Left forelimb (tissue), 1 donor: ENCODE data around the gene ACHE.
"Not testable (repeated sequence)": the region's sequence is repeated elsewhere in the genome, so short reads cannot be mapped to it uniquely, and the experiment has no call there.

Experiments
- DNase-seq: peaks from one replicate; pipeline ENCODE4 v3.0.0-alpha.2; 2018; ENCODE audit warnings: low spot score

ACHE gene

DNA sequence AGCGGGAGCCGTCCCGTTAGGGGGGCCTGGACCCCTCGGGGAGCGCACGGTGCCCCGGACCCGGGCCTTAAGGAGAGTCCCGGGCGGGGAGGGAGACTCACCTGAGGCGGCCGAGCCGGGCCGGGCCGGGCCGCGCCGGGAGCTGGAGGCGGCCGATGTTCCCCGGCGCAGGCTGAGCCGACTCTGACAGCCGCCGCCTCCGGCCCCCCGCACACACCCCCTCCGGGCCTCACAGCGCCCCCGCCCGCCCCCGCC, at the start of gene ACHE:
TSS of gene ACHE (minus strand) at position 188 of the 255 bp plus-strand sequence. CDS start 1,656 bp downstream, outside the sequence.
- DNase-seq: no peak

DNA sequence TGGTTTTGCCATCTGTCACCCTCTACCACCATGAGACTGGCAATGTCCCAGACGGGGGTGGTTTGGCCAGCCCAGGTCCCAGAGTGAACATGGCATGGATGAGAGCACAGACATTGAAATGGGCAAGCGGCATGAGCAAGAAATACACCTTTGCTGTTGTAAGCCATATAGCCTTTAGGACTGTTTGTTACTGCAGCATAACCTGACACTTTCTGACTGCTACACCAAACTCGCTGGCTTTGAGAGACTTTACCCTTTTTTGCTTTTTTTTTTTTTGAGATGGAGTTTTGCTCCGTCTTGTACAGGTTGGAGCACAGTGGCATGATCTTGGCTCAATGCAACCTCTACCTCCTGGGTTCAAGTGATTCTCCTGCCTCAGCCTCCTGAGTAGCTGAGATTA, 48.5 kb upstream of the ACHE start:
- DNase-seq: no peak

- DNase-seq: no peak
Measured at GRCh38 chr7:100943693-100944092, 48.0 kb upstream of the ACHE start.

DNA sequence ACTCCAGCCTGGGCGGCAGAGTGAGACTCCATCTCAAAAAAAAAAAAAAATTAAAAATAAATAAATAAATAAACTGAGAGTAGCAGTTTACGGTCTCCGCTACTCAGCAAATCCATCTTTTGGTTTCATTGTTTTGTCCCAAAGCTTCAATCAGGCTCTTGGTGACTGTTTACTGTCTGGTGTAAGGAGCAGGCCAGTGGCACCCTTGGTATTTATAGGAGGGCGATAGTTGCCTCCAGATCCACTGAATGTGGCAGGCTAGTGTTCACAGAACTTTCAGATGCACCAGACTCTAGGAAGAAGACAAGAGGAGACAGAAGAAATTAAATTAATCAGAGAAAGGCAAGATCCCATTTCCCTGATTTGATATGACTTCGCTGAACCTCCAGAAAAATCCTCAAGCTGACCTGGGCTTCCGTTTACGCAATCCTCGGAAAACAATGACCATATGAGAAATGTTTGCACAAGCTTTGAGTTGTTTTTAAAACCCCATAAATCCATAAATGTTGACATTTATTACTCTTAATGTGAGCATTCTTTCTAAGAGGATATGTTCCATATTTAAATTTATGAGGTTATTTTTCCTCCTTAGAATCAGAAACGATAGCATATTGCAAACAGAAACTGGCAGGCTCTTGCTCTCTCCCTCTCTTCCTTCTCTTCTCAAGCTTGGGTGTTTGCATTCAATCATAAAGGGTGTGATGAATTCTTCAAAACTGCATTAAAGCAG, 46.5 kb upstream of the ACHE start:
- DNase-seq: no peak

GRCh38 chr7:100936167-100936566, 40.5 kb upstream of the ACHE start:
- DNase-seq: not testable (repeated sequence)

- DNase-seq: not testable (repeated sequence)
Measured at GRCh38 chr7:100935381-100935780, 39.7 kb upstream of the ACHE start.

DNA sequence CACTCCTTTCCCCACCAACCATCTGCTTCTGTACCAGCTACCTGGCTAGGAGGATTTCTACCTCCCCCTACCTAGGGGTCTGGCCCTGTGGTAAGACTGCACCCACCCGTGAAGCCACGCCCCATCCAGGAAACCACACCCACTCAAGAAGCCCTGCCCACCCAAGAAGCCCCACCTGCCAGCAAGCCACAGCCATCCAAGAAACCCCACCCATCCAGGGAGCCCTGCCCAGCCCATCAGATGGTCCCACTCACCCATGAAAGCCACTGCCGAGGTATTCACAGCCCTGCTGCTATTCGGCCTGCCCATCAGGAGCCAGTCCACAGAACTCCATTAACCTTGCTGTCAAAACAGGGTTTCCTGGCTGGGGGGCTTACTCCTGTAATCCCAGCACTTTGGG, 38.0 kb upstream of the ACHE start:
- DNase-seq: no peak

DNA sequence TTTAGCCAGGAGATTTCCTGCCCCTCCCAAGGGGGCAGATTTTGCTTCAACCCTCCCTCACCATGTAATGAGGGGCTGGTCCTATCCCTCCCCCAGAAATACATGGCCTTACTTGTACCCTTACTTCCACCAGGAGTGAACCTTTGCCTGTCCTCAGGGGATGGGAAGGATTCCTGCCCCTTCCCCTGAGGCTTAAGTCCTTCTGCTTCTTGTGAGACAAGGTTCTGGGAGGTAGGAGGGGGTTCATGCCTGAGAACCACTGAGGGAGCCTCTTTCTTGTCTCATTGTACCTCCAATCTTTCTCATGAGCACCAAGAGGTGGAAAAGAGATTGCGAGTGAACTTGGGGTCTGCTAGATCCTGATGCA, 34.1 kb upstream of the ACHE start:
- DNase-seq: no peak

- not testable (repeated sequence) for DNase-seq
Measured at GRCh38 chr7:100923616-100924015, 27.9 kb upstream of the ACHE start.

- no peak for DNase-seq
Measured at GRCh38 chr7:100921039-100921438, 25.4 kb upstream of the ACHE start.

DNA sequence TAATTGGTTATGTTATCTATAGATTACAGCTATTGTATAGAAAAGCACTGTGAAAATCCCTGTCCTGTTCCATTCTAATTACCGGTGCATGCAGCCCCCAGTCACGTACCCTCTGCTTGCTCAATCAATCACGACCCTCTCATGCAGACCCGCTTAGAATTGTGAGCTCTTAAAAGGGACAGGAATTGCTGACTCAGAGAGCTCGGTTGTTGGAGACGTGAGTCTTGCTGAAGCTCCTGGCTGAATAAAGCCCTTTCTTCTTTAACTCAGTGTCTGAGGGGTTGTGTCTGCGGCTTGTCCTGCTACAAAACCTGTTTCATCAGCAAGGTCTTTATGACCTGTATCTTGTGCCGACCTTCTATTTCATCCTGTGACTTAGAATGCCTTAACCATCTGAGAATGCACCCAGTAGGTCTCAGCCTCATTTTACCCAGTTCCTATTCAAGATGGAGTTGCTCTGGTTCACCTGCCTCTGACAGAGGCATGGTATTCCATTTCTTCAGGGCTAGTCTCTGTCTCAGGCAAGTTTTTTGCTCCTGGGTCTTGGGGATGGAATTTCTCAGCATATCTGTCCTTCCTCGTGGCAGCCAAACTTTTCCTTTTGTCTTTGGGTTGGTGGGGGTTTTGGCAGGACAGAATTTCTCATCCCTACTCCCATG, 24.2 kb upstream of the ACHE start:
- DNase-seq: not testable (repeated sequence)

DNA sequence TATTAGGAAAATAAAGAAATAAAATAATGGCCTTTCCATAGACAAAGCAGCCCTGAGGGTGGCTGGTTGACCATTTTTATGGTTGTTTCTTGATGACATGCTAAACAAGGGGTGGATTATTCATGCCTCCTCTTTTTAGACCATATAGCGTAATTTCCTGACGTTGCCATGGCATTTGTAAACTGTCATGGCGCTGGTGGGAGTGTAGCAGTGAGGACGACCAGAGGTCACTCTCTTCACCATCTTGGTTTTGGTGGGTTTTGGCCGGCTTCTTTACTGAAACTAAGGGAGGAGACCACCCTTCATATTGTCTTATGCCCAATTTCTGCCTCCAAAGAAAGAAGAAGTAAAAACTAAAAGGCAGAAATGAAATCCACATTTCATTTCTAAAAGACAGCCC, 23.6 kb upstream of the ACHE start:
- DNase-seq: not testable (repeated sequence)

DNA sequence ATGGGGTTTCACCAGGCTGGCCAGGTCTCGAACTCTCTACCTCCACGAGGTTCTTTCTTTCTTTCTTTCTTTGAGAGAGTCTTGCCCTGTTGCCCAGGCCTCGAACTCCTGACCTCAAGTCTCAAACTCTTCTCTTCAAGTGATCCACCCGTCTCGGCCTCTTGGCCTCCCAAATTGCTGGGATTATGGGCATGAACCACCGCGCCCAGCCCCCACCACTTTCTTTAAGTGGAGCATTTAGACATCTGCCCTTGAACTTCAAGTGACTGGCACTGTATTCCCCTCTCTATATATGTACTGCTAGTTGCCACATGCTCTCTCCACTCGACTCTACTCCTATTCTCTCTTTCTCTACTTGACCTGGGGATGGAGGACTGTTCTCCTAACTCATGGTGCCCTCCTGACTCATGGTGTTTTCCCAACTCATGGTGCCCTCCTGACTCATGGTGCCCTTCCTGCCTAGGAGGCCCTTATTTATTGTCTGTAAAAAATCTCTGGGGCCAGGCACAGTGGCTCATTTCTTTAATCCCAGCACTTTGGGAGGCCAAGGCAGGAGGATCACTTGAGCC, 19.3 kb upstream of the ACHE start:
- DNase-seq: no peak

GRCh38 chr7:100914208-100914878, 18.7 kb upstream of the ACHE start:
- DNase-seq: no peak

DNA sequence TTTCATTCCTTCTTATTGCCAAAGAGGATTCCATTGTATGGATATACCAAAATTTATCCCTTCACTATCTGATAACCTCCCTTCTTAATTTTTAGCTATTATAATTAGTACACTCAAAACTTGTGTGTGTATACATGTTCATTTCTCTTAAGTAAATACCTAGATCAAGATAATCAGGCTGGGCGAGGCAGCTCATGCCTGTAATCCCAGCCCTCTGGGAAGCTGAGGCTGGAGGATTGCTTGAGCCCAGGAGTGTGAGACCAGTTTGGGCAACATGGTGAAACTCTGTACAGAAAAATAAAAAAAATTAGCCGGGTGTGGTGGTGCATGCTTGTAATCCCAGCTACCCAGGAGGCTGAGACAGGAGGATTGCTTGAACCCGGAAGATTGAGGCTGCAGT, 15.8 kb upstream of the ACHE start:
- no peak for DNase-seq

- not testable (repeated sequence) for DNase-seq
Measured at GRCh38 chr7:100910443-100910842, 14.8 kb upstream of the ACHE start.

DNA sequence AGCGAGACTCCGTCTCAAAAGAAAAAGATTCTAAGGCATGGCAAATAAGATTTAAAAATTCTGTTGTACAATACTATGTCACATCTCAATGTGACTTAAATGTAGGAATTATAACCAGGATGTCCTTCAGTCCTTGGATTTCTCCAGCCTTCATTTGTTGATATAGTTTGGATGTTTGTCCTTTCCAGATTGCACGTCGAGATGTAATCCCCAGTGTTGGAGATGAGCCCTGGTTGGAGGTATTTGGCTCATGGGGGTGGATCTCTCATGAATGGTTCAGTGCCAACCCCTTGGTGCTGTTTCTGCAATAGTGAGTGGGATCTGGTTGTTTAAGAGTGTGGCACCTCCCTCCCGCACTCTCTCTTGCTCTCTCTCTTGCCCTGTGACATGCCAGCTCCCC, 12.8 kb upstream of the ACHE start:
- DNase-seq: no peak

DNA sequence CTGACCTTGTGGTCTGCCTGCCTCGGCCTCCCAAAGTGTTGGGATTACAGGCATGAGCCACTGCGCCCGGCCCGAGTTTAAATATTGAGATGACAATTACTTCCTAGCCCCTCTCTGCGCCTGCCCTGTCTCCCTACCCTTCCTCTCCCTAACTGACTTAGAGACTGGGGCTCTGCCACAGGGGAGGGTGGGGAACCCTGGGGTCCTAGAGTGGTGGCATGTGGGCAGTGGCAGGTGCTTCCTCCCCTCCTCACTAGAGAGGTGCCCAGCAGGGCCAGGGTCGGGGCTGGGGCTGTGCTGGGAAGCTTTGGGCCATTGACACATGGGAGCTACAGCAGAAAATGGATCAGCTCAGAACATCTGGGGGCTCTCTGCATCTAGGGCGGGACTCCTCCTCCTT, 7.0 kb upstream of the ACHE start:
- no peak for DNase-seq

- DNase-seq: no peak
Measured at GRCh38 chr7:100901921-100902332, 6.2 kb upstream of the ACHE start.

- DNase-seq: no peak
Measured at GRCh38 chr7:100900978-100901377, 5.3 kb upstream of the ACHE start.

DNA sequence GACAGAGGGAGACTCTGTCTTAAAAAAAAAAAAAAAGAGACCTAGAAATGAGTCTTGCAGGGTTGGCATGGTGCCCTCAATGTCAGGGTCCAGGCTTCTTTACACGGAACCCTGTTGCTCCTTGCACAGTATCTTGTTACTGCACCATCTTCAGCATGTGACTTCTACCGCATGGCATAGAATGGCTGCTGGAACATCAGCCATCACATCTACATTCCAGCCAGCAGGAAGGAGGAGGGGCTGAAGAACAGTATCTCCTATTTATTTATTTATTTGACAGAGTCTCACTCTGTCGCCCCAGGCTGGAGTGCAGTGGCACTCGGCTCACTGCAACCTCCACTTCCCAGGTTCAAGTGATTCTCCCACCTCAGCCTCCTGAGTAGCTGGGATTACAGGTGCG, 3.7 kb upstream of the ACHE start:
- no peak for DNase-seq

- DNase-seq: no peak
Measured at GRCh38 chr7:100897772-100898454, 2.2 kb upstream of the ACHE start.
